Measurements from ENCODE around the gene EEF1AKMT3. TPM values are rescaled to one million over a fixed set of nuclear protein-coding genes. Genes with fewer than 3 reads are reported as not detected.

The EEF1AKMT3 gene
- total and polyA plus RNA-seq, 4 donors, result 1.5 to 6.4 (median 2.1) TPM

- H3K36me3 ChIP-seq (ENCODE audit: control insufficient read depth in 4 of 4, insufficient read depth in 3 of 4, low read depth in 1 of 4, low read length in 3 of 4), result peaks cover 5 to 36% (median 27%) of the 10 kb centered on the region in 4 donors
- H3K4me3 ChIP-seq (ENCODE audit: low read depth in 1 of 3, low read length in 3 of 3), result no peak overlapping the region
- H3K9me3 ChIP-seq (ENCODE audit: control insufficient read depth in 4 of 4, low read length in 3 of 4), result no peaks in the 10 kb centered on the region
- no peak overlapping the region for H3K9ac ChIP-seq (ENCODE audit: low read depth in 1 of 2, low read length in 2 of 2)
- peaks cover 2 to 8% (median 5%) of the 10 kb centered on the region in 4 donors for H3K4me1 ChIP-seq (ENCODE audit: control insufficient read depth in 4 of 4, insufficient read depth in 4 of 4, low read length in 3 of 4)
- no peaks in the 10 kb centered on the region for H3K27me3 ChIP-seq (ENCODE audit: control insufficient read depth in 4 of 4, insufficient read depth in 4 of 4, low read length in 3 of 4)
- no peak overlapping the region for H3K27ac ChIP-seq (ENCODE audit: low read depth in 1 of 2, low read length in 2 of 2)
- TF ChIP-seq ZBTB33 (IDR thresholded peaks at IDR 0.05), result no peak
- no peak for TF ChIP-seq HNF4G (IDR thresholded peaks at IDR 0.05)
- TF ChIP-seq FOXA1 (IDR thresholded peaks at IDR 0.05), result no peak
- TF ChIP-seq NR2F2 (IDR thresholded peaks at IDR 0.05), result no peak
- no peak for TF ChIP-seq ATF3 (IDR thresholded peaks at IDR 0.05)
- TF ChIP-seq GABPA (IDR thresholded peaks at IDR 0.05 in 1 of 2, conservative IDR thresholded peaks at IDR 0.05 in 1 of 2), result no peak
- TF ChIP-seq, protein P1, sequence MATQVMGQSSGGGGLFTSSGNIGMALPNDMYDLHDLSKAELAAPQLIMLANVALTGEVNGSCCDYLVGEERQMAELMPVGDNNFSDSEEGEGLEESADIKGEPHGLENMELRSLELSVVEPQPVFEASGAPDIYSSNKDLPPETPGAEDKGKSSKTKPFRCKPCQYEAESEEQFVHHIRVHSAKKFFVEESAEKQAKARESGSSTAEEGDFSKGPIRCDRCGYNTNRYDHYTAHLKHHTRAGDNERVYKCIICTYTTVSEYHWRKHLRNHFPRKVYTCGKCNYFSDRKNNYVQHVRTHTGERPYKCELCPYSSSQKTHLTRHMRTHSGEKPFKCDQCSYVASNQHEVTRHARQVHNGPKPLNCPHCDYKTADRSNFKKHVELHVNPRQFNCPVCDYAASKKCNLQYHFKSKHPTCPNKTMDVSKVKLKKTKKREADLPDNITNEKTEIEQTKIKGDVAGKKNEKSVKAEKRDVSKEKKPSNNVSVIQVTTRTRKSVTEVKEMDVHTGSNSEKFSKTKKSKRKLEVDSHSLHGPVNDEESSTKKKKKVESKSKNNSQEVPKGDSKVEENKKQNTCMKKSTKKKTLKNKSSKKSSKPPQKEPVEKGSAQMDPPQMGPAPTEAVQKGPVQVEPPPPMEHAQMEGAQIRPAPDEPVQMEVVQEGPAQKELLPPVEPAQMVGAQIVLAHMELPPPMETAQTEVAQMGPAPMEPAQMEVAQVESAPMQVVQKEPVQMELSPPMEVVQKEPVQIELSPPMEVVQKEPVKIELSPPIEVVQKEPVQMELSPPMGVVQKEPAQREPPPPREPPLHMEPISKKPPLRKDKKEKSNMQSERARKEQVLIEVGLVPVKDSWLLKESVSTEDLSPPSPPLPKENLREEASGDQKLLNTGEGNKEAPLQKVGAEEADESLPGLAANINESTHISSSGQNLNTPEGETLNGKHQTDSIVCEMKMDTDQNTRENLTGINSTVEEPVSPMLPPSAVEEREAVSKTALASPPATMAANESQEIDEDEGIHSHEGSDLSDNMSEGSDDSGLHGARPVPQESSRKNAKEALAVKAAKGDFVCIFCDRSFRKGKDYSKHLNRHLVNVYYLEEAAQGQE (IDR thresholded peaks at IDR 0.05), result no peak
- TF ChIP-seq YY1 (IDR thresholded peaks at IDR 0.05), result no peak
- no peak for TF ChIP-seq FOXA2 (IDR thresholded peaks at IDR 0.05)
- no peak for TF ChIP-seq TAF1 (conservative IDR thresholded peaks at IDR 0.05)
- no peak for TF ChIP-seq MAX (IDR thresholded peaks at IDR 0.05)
- 90% methylated on average over 14 of the region's 14 CpGs for WGBS
- DNase-seq (ENCODE audit: low spot score), result no peak
Observed at GRCh38 chr12:57813111-57813970, 40.9 kb downstream of the EEF1AKMT3 start.

DNA sequence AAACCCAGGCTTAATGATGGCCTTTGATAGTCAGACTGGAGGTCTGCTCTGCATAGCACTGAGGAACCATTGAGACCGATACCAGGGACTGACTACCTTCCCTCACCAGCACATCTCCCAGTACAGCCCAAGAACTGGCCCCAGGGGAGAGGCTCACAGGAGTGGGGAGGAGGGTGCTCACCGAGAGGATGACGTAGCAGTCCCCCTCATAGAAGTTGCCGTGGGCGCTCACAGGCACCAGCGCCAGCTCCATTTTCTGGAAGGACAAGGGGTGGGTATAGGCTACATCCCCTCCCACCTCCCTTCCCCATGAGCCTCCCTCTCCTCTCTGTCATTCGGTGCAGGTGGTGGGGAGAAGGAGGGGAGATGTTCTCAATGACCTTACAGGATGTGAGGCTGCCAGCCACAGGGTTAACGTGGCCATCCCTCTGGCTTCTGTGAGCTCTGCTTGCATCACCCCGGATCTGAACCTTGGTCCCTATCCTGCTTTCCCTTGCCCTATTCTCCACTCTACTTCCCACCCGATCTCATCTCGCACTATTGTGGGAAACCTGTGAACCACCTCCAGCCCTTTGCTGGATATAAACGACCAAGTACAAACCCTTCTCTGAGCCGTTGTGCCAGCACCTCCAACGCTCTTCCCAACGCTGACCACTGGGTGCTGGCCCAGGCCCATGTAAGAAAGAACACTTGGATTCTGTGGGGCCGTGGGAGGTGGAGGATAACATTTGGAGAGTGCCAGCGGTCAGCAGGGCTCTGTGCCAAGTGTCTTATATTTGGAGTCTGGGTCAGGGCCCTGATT, 41.8 kb downstream of the EEF1AKMT3 start:
- TF ChIP-seq ATF3 (IDR thresholded peaks at IDR 0.05) (peak; percentile 89), RXRA (IDR thresholded peaks at IDR 0.05) (peak in 1 of 2 donors; percentile 28), RAD21 (IDR thresholded peaks at IDR 0.05) (peak in 1 of 2 donors; percentile 22), SP1 (IDR thresholded peaks at IDR 0.05) (peak; percentile 75), TAF1 (conservative IDR thresholded peaks at IDR 0.05) (no peak), HNF4A (conservative IDR thresholded peaks at IDR 0.05) (peak; percentile 48 to 82)
- DNase-seq (ENCODE audit: low spot score), result no peak
- Histone ChIP-seq H3K4me1 (ENCODE audit: control insufficient read depth in 4 of 4, insufficient read depth in 4 of 4, low read length in 3 of 4) (peaks cover 2 to 9% (median 6%) of the 10 kb centered on the region in 4 donors), H3K9ac (ENCODE audit: low read depth in 1 of 2, low read length in 2 of 2) (no peak overlapping the region), H3K27me3 (ENCODE audit: control insufficient read depth in 4 of 4, insufficient read depth in 4 of 4, low read length in 3 of 4) (no peaks in the 10 kb centered on the region), H3K36me3 (ENCODE audit: control insufficient read depth in 4 of 4, insufficient read depth in 3 of 4, low read depth in 1 of 4, low read length in 3 of 4) (peaks cover 5 to 29% (median 20%) of the 10 kb centered on the region in 4 donors), H3K9me3 (ENCODE audit: control insufficient read depth in 4 of 4, low read length in 3 of 4) (no peaks in the 10 kb centered on the region), H3K27ac (ENCODE audit: low read depth in 1 of 2, low read length in 2 of 2) (no peak overlapping the region), H3K4me3 (ENCODE audit: low read depth in 1 of 3, low read length in 3 of 3) (no peak overlapping the region)
- WGBS, result 57% methylated on average over 17 of the region's 17 CpGs

Data from liver (tissue), 9 donors.